Stimulated activated CD4-positive, alpha-beta T cell treated with anti-CD3 and anti-CD28 coated beads, Interleukin-1b, Interleukin-23, amount 100 ng/mL, for 48 hours (primary cell): Measurements from ENCODE around the gene DNAJC2.
A peak's percentile ranks its signal among the peaks of the same experiment; 100 is the strongest.
"Not testable (repeated sequence)": the region's sequence is repeated elsewhere in the genome, so short reads cannot be mapped to it uniquely, and the experiment has no call there.

Source experiments
- DNase-seq: peaks from one replicate; pipeline ENCODE4 v3.0.0-alpha.2; 2020

Gene DNAJC2

DNA sequence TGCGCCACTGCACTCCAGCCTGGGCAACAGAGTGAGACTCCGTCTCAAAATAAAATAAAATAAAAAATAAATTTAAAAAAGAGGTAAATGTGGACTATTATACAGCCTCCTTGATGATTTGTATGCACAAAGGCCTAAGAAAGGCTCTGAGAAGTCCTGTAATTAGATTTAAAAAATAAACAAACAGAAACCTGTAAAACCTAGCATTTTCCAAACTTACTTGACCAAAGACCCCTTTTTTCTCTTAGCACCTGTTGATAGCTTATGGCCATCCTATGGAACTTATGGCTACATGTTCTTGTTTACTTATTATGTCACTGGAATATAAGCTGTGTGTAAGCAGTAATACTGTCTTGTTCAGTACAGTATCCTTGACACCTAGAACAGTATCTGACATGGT is 5.7 kb downstream of the DNAJC2 start:
- no peak for DNase-seq

DNA sequence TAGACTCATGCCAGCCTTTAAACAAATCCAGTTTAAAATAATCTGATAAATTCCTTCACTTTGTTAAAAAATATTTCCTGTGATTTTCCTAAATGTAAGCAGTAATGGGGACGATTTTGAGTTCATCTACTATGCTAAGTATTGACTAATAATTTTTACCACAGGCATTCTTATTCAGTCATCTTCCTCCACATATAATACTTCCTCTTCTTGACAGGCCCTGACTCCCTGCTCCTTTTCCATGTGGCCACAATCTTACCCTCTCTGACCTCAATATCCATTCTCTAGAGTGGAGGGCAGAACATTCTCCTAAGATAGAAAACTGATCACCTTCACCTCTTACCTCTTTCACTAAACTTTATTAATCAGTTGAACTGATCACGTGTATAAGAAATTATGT is 7.8 kb downstream of the DNAJC2 start:
- DNase-seq, result no peak

DNA sequence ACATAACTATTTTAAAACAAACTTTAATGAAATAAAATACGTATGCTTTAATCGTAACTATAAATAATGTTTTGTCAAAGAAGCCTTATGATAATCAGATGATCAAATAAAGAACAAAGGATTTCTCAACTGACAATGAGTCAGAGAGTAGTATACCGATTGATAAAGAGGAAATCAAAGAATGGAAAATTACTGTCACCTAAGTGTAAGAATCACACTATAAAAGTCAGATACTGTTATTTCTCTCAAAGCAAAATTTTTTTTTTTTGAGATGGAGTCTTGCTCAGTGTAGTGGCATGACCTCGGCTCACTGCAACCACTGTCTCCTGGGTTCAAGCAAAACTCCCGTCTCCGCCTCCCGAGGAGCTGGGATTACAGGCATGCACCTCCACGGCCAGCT is 18.8 kb downstream of the DNAJC2 start:
- DNase-seq, result no peak

DNA sequence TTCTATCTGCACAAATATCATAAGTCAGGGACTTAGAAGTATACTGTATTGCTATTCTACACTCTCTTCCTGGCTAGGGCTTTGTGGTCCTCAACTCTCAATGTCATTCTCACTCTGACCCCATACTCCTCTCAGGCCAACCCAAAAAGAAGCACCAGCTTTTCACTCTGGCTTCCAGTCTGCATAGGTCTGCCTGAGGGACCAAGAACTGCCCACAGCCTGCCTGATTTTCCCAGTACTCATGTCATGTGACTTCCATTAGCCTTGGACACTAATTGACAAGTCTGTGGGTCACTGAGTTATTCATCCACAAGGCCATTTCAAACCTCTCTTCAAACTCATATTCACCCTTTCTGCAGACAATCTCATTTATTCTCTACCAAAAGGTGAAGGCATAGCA is 27.6 kb downstream of the DNAJC2 start:
- no peak for DNase-seq

DNA sequence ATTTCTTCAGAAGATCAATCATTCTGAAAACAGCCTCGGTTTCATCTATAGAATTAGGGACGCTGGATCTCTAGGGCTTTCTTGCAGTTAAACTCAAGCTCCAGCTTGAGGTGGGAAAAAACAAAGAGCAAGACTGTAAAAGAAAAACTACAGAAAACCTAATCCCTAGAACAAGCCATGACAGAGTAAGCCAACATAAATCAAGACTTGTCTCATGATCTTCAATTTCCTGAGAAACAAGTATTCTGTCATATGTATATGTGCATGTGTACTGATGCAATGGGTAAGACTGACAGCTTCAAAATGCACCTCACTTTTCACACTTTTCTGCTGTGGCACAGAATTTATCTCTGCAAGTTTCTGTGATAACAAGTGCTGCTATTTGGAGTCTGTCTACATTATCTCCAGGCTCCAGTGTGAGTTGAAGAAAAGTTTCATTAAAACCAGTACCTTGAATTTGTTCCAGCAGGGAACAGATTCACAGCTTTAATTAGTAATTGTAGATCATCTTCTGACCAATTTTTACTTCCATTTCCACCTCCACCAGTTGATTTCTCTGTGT is 28.1 kb downstream of the DNAJC2 start:
- no peak for DNase-seq

DNA sequence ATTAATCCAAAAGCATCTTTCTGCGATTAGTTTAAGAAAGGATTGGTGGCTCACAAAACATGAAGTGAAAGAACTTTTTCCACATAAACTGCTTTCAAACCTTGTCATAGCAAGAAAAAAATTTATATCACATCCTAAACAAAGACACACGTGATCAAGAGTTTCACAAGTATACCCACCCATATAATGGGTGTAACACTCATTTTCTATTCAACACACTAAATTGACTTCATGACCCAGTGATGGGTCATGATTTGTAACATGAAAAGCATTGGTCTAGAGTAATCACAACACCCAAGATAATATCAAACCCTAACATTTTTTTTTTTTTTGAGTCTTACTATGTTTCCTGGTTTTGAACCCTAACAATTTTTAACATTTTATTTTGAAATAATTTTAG is 29.7 kb downstream of the DNAJC2 start:
- no peak for DNase-seq

- no peak for DNase-seq
These were observed 36.9 kb downstream of the DNAJC2 start for GRCh38 chr7:103307503-103308231.

DNA sequence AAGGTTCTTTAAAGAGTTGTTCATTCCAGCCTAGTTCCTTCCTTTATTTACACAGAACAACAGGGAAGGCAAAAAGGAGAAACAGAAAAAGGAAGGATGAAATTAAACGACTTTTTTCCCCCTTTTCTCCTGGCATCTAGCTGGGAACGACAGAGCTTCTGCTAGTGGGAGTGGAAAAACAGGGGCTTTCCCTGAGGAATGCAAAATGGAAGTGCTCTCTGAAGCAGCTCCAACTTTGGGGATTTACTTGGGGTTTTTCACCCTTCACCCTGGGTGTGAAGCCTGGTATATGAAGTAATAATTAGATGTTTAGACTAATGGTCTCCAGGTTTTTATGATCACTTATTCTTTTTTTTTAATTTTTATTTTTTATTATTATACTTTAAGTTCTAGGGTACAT is 43.1 kb downstream of the DNAJC2 start:
- no peak for DNase-seq

GRCh38 chr7:103299660-103300059 is 44.9 kb downstream of the DNAJC2 start:
- DNase-seq, result no peak

- no peak for DNase-seq
These were observed 46.8 kb downstream of the DNAJC2 start for GRCh38 chr7:103297837-103298179.

DNA sequence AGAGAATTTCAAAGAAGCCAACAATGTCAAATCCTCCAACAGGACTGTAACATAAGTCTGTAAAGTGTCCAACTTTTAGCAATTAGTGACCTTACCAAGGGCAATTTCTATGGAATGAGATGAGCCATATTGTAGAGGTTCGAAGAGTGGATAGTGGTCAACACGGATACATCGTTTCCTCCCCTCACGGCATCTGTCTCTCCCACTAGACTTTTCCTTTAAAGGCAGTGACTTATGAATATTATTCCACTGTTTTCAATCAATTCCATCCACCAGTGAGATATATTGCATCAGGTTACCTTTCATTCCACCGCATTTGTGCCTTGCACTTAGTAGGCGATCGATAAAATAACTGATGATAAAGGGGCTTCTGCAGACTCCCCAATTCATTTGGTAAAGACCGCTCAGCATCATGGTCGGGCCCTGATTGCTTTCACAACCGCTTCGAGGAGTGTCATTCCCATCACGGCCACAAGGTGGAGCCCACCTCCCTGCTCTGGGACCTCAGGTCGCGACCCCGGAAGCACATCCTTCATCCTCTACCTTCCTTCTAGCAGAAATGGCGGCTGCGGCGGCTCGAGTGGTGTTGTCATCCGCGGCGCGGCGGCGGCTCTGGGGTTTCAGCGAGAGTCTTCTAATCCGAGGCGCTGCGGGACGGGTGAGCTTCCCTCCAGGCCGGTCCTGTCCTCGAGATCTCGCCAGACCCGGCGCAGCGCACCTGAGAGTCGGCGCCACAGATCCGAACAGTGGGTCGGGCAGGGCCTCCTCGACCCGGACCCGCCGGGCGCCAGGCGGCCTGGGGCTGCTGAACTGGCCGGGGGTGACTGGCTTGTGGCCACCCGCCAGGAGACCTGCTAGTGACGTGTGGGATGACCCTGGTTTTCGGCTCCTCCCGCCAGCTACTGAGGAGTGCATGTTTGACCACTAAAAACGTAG is 47.4 kb downstream of the DNAJC2 start, which contains the start of gene PMPCB:
PMPCB (plus strand) TSS at position 535 of the 936 bp plus-strand sequence; CDS start at position 560, 25 bp downstream.
- peak; percentile 95 for DNase-seq

- DNase-seq, result no peak
These were observed 51.0 kb downstream of the DNAJC2 start for GRCh38 chr7:103293526-103293925.

DNA sequence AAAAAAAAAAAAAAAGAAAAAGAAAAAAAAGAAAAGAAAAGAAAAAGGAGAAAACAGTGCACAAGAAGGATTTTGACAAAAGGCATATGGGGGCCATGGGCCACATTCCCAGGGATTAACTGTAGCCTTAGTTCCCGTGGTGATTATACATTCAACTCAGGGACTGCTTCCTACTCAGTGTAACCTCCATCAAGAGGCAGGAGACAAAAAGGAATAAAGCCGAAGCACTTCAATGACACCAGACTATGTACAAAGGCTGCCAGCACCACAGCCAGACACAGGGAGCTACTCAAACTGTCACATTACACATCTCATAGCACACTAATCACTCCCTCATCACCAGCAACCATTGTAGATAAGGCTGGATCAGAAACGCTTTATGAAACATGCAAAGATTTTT is 52.4 kb downstream of the DNAJC2 start:
- no peak for DNase-seq

DNA sequence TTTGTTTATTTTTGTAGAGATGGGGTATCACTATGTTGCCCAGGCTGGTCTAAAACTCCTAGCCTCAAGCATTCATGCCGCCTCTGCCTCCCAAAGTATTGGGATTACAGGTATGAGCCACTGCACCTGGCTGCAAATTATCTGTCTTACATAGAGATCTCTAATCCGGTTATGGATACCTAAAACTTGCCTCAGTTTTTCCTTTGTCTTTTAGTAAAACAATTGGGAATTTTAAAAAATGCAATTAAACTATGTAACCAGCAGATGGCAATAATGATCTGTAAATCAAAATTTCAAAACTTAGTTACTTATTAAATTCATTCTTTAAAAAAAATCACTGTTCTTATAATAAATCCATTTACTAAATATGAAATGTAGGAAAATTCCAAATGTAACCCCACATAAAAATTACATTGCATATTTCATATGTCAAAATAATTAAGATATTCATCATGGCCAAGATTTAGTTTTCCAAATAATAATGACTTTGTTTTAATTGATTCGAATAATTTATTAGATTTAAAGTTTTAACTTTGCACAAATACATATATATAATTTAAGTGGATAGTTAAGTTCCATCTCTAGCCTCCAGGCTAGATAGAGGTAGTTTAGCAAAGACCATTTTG is 61.7 kb downstream of the DNAJC2 start:
- not testable (repeated sequence) for DNase-seq

GRCh38 chr7:103280803-103281155 is 63.8 kb downstream of the DNAJC2 start:
- not testable (repeated sequence) for DNase-seq

DNA sequence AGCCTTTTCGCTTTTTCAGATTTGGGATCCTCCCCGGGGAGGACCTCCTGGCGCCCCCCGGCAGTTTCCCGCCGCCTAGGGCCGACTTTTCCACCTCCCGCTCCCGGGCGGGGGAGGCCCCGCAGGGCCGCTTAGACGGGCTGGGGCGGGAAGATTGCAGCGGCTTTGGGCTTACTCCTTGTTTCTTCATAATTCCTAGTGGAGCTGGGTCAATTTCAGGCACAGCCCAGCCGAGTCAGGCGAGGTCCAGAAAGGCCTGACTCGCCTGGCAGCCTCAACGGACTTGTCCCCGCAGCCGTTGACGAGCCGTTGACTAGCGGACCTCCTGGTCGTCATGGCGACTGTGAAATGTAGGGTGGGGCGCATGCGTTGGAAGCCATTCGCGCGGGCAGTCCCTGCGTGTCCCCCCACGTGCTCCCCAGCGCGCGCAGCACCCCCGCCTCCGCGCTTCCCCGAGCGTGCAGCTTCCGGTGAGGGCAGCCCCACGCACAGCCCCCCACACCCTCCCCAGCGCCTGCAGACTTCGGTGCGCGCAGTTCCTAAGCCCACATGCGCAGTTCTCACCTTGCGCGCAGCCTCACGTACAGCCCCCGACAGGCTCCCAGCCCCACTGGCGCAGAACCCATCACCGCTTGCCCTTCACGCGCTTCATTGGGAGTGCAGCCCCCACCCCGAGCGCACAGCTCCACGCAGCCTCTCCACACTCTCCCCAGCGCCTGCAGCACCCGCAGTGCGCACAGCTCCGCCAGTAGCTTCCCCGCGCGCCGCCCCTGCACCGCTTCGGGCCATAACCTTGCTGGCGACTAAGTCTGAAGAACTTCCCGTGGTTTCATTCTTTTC is 64.4 kb downstream of the DNAJC2 start:
- peak; percentile 90 for DNase-seq

GRCh38 chr7:103279636-103279962 is 65.0 kb downstream of the DNAJC2 start:
- DNase-seq, result peak; percentile 19

GRCh38 chr7:103278195-103278594 is 66.4 kb downstream of the DNAJC2 start:
- not testable (repeated sequence) for DNase-seq

GRCh38 chr7:103274867-103275266 is 69.7 kb downstream of the DNAJC2 start:
- not testable (repeated sequence) for DNase-seq

- not testable (repeated sequence) for DNase-seq
These were observed 71.2 kb downstream of the DNAJC2 start for GRCh38 chr7:103273374-103273773.

DNA sequence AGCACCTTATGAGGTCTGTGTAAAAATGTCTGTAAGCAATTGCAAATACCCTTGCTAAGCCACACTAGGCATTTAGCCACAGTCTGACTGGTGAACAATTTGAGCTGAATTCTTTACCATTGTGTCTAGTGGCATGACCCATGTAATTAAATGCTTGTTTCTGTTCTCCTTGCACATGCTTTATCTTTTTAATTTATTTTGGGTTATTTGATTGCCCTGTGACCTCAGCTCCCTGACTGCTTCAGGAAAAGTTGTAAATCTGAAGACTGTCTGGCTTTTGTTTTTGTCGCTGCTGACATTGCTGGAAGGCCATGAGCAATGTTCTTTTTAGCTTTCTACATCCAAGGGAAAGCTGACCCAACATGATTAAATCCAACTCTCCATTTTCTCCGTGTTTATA is 78.3 kb downstream of the DNAJC2 start:
- not testable (repeated sequence) for DNase-seq

- not testable (repeated sequence) for DNase-seq
These were observed 80.5 kb downstream of the DNAJC2 start for GRCh38 chr7:103264054-103264453.
